HG02943 (cell line): Measurements from ENCODE around the gene P3H2.

Experiments used
- ATAC-seq: cut with Tn5 transposase; IDR thresholded peaks from one replicate; pipeline ENCODE4 v1.9.1; 2021; ENCODE audit warnings: mild to moderate bottlenecking, low read depth, moderate library complexity; ENCODE audit not compliant: unreplicated experiment

The P3H2 gene

DNA sequence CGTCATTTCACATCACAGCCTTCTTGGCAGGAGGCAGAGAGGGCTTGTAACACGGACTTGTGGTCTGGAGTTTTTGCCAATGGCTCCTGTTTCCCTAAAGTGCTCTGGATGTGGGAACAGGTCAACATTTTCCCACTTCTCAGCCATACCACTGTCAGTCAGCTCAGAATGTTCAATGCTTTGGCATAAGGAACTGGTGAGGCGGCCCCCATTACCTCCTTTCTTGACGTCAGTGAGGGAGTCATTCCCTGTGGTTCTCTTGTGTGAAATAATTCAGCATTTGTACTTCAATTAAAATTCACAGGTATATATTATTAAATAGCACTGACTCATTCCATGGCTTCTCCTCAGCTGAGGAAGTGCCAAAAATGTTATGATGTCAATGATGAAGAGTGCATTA, 167.1 kb downstream of the P3H2 start:
- ATAC-seq: no peak

DNA sequence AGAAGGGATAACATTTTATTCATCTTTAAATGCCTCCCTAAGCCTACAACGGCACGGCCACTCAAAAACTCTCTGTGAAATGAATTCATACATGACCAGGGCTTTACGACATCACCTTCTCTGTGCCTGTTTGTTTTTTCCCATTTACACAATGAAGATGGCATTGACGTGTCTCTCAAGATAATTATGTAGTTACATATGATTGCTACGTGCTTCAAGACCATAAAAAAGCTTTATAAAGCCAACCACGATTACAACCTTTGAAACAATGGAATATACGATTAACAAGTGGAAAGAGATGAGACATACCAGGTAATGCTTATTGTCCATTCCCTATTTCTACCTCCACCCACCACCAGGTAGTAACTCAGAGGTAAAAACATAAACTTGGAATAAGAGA, 168.4 kb downstream of the P3H2 start:
- ATAC-seq: no peak

DNA sequence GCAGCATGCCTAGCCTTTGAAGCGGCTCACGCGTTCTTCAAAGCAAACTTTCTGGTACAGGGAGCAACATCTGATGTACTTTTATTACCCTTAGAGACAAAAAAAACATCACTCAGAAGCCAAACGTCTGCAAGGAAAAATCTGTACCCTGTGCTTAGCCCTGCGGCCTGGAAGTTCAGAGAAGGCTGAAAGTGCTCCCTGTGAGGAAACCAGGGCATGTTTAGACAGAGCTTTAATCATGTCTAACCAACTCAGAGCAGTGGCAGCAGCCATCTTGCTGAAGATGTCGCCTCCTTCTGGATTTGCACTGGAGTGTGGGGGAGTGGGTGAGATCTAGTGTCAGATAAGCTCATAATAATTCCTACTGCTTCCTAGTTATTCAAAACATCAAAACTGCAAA, 170.4 kb downstream of the P3H2 start:
- ATAC-seq: no peak

DNA sequence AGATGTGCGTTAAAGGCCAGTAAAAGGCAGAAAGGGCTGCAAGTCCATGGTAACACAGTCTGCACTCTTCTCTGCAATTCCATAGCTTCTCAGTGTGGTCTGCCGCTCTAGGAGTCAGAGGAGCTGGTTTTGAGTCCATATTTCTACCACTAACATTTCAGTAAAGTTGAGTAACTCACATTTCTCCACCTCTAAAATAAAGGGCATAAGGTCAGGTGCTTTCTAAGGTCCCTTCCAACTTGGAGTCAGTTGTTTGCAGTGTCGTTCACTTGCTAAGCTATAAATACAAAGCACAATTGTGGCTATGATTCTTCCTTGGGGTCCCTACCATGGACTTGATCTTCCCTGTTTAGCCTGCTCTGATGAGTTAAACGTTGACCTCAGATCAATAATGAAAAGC, 171.1 kb downstream of the P3H2 start:
- no peak for ATAC-seq

DNA sequence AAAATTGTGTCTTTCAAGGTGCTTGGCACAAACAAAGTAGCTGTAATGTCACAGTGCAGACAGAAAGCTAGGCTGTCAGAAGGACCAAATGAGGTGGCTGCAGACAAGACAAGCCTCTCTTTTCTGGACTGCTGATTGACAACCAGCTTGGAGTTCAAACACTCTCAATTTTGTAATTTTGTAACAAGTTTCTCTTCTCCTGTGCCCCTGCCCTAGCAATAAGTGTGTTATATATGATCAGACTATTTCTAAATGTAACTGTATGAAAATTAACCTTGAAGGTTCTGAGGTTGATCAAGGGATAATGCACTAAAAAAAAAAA, 172.0 kb downstream of the P3H2 start:
- no peak for ATAC-seq

DNA sequence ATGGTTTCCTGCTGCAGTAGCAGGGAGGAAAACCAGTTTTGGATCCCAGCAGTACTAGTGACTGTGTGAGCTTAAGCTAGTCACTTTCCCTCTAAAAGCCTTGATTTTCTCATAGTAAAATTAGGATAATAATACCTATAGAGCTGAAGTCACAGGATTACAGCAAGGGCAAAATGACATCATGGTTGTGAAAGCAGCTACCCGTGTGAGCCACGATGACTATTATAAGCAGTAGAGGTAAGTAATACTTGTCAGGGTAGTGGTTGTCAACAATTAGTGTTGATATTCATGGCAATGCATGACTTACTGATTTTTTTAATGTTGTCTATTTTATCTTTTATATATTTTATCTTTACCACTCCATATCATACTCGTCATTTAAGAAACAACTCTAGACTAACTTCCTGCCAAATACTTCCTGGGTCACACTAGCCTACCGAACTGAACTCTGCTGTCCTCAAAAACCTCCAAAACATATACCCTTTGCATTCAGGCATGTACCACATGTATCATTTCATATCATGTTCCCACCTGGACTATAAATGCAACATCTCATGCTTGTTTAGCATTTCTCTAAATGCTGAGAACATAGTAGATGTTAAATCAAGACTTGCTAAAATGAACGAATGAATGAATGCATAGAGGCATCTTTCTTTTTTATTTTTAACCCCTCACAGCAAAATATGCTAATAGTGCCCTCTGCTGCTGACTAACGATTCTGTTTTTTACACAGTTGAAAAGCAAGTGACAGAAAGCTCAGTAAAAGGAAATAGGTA, 172.6 kb downstream of the P3H2 start:
- peak; percentile 68 for ATAC-seq

DNA sequence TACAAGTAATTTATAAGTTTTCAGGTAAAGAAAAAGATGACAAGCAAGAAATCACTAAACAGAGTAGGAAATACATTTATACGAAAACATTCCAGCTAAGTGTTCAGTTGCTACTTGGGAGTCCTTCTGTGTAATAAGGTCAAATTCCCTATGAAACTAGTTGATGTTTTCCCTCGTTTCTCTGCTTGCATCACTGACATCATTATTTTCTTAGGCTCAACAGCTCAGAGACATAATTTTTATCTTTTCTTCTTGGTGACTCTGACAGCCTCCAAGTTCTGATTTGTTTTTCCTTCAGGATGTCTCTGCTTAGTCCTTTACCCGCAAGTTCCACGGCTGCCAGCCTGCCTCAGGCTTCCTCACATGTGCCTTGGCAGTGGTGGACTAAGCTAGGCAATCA, 173.6 kb downstream of the P3H2 start:
- no peak for ATAC-seq

DNA sequence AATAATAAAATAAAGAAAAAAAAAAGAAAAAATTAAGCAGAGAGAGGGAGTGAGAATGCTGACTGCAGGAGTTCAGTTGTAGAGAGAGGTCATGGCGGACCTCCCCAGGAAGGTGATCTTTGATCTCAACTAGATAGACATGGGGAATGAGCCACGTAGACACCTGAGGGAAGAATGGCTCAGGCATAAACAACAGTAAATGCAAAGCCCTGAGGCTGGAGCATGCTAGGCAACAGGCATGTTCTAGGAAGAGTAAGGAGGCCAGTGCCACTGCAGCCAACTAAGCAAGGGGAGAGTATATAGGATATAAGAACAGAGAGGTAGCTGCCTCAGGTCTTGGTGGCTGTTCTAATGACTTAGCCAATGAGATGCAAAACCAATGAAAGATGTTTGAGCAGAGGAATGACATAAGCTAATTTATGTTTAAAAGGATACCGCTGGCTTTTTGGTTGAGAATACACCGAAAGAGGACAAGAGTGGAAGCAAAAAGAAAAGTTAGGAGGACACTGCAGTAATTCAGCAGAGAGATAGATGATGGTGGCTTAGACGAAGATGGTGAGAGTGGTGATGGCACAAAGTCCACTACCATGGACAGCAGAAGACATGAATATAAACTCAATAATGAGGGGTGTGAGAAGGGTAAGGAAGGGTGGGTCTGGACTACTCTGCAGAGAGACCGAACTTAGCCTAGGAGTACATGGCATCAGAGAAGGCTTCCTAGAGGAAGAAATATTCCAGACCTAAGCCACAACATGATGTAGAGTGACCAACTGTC, 174.6 kb downstream of the P3H2 start:
- ATAC-seq: no peak

DNA sequence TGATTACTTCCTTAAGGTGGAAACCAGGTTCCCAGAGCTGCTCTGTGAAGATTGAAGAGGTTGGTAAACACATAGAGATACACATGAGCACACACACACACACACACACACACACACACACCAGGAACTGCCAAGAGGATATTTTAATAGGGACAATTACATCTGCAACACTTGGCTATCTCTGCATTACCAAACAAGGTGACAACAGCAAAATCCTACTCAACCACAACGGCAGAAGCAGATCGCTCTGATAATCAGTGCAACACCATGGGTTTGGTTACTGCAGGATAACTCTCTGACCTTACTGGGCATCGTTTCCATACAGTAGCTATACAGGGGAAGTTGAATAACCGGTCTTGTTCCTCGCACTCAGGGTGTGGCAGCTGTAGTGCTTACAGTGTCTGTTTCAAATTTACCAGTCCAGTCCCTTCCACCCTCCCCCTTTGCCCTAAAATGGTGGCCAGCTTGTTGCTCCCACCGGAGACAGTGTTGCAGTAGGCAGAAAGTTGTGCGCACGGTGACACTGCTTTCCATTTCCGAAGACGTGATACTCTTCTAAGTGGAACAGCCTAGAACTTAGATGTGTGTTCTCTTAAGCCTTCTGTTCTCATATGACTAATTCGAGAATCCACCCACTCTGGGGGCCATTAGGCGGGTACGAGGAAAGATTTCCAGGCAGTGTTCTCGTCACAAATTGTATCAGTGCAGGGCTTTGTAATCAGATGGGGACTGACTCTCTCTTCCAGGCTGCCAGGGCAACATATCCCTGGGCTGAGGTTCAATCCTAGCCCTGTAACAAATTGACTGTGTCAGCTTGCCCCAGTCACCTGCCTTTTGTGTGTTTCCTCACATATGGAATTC, 176.2 kb downstream of the P3H2 start:
- no peak for ATAC-seq

DNA sequence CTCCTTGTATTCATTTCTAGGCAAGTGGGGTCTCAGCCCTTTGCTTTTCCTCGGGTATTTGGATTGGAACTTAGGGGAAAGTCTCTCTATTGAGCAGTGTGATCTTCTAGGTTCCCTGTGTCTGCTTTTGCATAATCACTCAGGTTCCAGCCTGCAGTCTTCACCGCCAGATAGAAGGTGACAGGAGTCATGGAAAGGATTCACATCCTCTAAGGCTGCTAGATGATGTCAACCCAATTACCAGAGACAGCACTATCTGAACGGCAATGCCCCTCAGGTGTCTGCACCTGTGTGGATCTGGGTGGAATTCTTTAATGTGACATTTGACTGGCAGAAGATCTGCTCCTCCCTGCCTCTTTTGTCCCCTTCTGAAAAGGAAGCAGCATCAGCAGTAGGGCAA, 177.7 kb downstream of the P3H2 start:
- no peak for ATAC-seq

DNA sequence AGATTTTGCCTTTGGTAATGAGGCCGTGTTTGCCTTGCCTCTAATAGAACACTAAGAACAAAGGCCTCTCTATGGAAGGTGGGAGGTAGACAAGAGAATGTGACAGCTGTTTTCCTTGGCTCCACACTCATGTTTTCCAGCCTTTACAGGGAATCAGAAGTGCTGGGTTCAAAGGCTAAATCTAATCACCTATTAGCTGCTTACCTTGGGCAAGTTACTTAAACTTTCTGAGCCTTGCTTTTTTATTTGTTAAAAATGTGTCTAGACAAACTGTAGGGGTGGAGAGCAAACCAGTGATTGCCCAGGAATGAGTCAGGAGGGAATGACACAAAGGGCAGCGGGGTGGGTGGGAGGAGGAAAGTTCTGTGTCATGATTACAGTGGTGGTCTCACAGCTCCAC, 179.0 kb downstream of the P3H2 start:
- ATAC-seq: no peak

DNA sequence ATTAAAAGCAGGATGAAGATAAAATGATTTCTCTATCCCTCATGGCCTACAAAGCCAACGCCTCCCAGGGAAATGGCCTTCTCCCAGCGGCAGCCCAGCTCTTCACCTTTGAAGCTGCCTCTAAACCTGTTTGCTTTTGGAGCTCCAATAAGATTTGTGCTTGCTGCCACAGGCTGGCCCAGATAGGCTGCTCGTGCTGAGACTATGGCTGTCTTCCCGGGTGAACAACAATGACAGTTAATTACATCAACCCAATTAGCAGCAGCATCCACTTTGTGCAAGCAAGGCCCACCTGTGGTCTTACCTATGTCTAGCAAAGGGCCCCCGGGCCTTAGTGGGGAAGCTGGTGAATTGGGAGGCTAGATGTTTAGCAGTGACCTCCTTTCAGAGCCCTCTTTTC, 179.6 kb downstream of the P3H2 start:
- no peak for ATAC-seq

DNA sequence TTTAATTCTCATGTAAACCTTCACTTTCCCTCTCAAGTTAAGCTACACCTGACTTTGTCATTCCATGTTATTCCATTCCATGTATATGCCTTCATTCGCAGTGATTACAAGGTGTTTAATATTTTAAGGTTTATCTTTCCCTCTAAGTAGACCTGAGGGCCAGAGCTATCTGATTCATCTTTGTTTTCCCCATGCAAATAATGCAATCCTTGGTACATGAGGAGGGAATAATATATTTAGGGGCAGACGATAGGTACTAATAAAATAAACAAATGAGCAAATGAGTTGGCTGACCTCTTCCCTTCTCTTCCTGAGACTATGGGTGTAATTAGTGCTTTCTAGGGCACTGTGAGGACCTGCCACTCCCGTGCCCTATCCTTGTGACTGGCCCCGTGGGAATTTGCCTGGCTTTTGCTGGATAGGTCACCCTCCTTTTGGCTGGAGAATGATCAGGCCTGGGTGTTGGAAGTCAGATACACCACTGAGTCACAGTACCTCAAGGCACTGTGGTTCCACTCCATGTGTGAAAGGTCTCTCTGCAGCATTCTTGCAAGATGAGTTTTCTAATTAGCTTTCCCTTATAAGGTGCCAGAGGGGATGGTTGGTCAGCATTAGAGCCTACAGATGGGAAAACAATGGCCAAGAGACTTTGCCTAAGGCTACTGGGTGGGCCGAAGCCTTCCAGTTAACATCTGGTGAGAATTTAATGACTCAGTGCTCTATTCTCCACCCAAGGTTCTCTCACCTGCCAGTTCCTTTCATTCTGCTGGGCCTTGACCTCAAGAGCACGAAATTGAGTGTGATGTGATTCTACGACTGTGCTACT, 183.2 kb downstream of the P3H2 start:
- ATAC-seq: no peak

DNA sequence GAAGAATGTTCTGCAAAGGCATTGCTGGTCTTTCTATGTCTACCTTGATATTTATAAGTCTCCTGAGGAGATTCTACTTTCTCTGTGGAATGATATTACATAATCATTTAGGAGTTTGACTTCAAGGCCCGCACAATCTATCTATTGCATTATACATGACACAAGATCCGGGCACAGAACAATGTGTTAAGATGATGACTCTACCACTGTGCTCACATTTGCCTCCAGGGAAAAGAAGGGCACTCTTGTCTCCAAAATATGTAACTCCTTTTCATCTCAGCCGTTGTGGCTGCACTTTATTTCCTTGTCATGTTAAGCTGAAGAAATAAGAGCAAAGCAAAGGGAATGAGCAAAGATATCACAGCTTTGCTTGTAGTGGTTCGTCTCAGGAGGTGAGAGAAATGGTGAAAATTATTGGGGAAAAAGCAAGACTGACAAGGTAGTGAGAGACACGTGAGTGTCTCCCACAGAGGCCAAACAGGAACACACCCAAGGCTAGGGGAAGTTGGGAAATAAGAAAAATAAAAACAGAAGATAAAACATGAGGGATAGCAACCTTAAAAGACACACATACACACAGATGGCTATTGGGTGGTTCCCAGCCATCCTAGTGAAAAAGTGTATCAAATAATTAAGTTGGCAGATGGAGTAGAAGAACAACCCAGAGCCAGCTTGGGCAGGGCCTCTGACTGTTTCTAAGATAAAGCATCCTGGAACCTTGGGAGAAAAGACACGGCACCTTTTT, 184.3 kb downstream of the P3H2 start:
- no peak for ATAC-seq

DNA sequence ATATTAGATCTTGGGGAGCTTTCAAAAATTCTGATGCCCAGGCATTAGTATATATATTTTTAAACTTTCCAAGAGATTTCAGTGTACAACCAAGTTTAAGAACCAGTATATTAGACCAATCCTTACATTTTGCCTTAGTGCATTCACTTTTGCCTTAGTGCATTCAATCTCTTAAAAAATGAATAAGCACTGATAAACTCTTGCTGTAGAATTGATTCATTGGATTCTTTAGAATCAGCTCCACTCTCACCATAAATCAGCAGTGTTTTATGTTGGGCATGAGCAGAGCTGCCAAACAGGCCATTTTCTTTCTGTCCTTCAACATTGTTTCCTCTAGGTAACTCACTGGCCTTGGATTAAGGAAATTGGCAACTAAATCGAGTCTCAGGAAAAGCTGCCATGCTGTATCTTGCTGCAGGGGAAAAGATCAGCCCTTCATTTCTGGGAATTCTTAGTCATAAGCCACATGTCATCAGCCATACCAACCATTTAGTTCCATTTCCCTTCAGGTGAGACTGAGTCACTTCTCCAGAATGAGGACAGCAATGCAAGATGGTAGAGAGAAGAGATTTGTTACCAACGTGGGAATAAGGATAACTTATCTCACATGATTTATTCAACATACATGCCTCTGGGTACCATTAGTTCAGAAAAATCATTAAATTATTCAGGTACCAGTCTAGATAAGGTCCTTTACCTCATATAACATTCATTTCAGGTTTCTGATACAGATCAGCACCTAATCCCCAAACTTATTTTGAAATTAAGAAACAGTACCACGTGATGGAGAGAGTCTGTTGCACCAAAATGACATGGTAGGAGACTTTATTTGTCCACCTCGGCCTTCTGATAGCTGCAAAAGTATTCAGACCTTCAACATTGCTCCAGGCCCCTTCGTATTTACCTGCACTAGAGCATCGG, 192.5 kb downstream of the P3H2 start:
- ATAC-seq: no peak

DNA sequence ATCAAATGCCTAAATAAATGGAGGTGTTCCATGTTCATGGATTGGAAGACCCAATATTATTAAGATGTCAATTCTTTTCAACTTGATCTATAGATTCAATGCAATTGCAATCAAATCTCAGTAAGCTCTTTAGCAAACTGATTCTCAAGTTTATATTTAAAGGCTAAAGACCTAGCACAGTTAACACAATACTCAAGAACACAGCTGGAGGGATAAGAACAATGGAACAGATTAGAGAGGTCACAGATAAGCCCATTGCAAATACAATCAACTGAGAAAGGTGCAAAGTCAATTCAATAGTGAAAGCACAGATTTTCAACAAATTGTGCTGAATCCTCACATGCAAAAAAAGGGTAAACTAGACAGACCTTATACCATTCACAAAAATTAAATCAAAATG, 198.9 kb downstream of the P3H2 start:
- no peak for ATAC-seq

DNA sequence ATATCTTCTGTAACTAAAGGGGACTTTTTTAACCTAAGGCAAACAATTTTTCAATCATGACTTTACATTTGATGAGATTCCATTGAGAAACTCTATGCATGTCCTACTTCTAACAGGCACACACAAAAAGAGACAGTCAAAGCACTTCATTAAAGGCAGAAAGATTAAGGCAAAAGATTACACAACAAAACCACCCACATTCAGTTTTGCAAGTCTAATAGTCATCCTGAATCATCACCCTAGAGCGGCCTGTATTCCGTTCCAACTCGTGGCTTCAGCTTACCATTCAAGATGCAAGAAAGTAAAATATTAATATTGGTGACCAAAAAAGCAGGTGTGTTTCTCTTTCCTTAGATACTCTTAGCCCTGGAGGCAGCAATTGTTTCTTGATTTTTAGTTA, 205.9 kb downstream of the P3H2 start:
- ATAC-seq: no peak

DNA sequence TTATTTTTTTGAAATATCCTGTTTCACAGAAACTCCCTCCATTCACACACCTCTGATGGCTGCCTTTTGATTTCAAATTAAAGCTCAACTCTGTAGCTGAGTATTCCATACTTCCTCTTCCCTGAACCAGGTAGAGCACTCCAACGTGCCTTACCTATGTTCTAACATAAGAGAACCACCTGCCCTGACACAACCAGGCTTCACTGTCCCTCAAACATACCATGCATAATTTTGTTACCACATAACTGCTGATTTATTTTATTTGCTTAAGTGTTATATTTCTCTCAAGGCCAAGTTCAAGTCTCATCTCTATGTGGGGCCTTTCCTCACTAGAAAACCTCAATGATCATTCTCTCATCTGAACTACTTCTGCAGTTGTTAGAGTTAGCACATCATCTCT, 209.7 kb downstream of the P3H2 start:
- no peak for ATAC-seq

DNA sequence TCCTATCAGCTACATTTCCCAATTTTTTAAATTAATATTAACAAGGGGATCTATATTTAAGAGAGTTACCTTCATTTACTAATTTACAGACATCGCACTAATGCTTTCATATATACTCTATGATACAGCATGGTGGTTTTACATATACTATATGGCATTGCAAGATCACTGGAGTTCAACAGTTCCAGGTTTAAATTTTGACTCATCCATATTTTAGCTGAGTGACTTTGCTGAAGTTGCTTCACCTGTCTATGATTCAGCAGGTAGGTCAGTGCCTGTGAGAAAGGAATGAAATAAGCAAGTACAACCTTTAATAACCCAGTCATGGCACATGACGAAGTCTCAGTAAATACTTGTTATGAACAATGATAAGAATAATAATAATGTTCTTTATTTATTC, 211.1 kb downstream of the P3H2 start:
- no peak for ATAC-seq
